WERI-Rb-1 (cell line): ENCODE data around the gene WDR6.

Experiments
- DNase-seq: peaks from one replicate; pipeline ENCODE4 v3.0.0-alpha.2; 2020
- H3K27ac ChIP-seq: fragments of 250-450 bp; sonication (Bioruptor Pico); 2 replicates; pipeline ENCODE4 v1.5.1; 2020; ENCODE audit warnings: mild to moderate bottlenecking, moderate library complexity
- H3K27me3 ChIP-seq: fragments of 250-450 bp; sonication (Bioruptor Pico); 2 replicates; pipeline ENCODE4 v1.5.1; 2021; ENCODE audit warnings: mild to moderate bottlenecking, low read depth, moderate library complexity; ENCODE audit not compliant: insufficient read depth, severe bottlenecking
- H3K36me3 ChIP-seq: fragments of 250-450 bp; sonication (Bioruptor Pico); 2 replicates; pipeline ENCODE4 v1.5.1; 2020; ENCODE audit warnings: mild to moderate bottlenecking, moderate library complexity
- H3K4me3 ChIP-seq: 2 replicates; pipeline ENCODE4 v1.5.1; 2011; ENCODE audit warnings: low read depth, mild to moderate bottlenecking, control low read depth, low read length
- H3K9me3 ChIP-seq: fragments of 250-450 bp; sonication (Bioruptor Pico); 2 replicates; pipeline ENCODE4 v1.5.1; 2021; ENCODE audit warnings: mild to moderate bottlenecking, moderate library complexity; ENCODE audit not compliant: severe bottlenecking
- CTCF ChIP-seq: IDR thresholded peaks from 2 replicates; pipeline ENCODE4 v1.5.1; 2011; ENCODE audit warnings: low read depth, mild to moderate bottlenecking, control low read depth, inconsistent platforms, low read length

WDR6 gene

GRCh38 chr3:49007068-49007770 is at the start of gene WDR6:
Gene WDR6, plus strand, starts transcription at chr3:49007391. Its CDS starts 41 bp downstream, at chr3:49007432.
- H3K9me3 ChIP-seq, result no peaks in the 10 kb centered on the region
- peaks cover 32% of the 10 kb centered on the region for H3K36me3 ChIP-seq

GRCh38 chr3:48960841-48961413 is 46.3 kb upstream of the WDR6 start:
- H3K27me3 ChIP-seq, result no peaks in the 10 kb centered on the region
- no peak for DNase-seq
- no peak overlapping the region for H3K4me3 ChIP-seq
- H3K27ac ChIP-seq, result no peak overlapping the region
- H3K36me3 ChIP-seq, result peaks cover 49% of the 10 kb centered on the region
- no peaks in the 10 kb centered on the region for H3K9me3 ChIP-seq
- no peak for TF ChIP-seq CTCF

More at GRCh38 chr3:49007068-49007770, at the start of gene WDR6:
- peak; percentile 98 for DNase-seq
- H3K4me3 ChIP-seq, result peak within 1 kb of the TSS; percentile 74
- H3K27ac ChIP-seq, result peak within 1 kb of the TSS; percentile 97
- no peaks in the 10 kb centered on the region for H3K27me3 ChIP-seq
- peak; percentile 51 for TF ChIP-seq CTCF

GRCh38 chr3:48962340-48962739 is 44.9 kb upstream of the WDR6 start:
- TF ChIP-seq CTCF, result no peak
- no peak for DNase-seq
- Histone ChIP-seq H3K27me3 (no peaks in the 10 kb centered on the region), H3K36me3 (peaks cover 59% of the 10 kb centered on the region), H3K4me3 (no peak overlapping the region), H3K9me3 (no peaks in the 10 kb centered on the region), H3K27ac (no peak overlapping the region)

DNA sequence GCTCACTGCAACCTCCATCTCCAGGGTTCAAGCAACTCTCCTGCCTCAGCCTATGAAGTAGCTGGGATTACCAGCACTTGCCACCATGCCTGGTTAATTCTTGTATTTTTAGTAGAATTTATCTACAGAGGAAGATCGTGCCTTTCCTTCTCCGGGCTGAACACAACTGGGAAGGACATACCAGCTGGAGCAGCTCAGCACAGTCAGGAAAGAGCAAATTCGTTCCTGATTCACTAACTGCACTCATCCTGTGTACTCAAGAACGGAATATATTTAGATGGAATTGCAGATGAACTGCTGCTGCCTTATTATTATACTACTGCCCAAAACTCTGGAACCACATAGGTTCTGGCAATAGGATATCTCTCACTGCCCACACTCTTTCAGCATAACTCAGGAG is 44.3 kb upstream of the WDR6 start:
- no peaks in the 10 kb centered on the region for H3K27me3 ChIP-seq
- no peak for TF ChIP-seq CTCF
- H3K27ac ChIP-seq, result no peak overlapping the region
- peaks cover 56% of the 10 kb centered on the region for H3K36me3 ChIP-seq
- DNase-seq, result no peak
- no peak overlapping the region for H3K4me3 ChIP-seq
- H3K9me3 ChIP-seq, result no peaks in the 10 kb centered on the region

DNA sequence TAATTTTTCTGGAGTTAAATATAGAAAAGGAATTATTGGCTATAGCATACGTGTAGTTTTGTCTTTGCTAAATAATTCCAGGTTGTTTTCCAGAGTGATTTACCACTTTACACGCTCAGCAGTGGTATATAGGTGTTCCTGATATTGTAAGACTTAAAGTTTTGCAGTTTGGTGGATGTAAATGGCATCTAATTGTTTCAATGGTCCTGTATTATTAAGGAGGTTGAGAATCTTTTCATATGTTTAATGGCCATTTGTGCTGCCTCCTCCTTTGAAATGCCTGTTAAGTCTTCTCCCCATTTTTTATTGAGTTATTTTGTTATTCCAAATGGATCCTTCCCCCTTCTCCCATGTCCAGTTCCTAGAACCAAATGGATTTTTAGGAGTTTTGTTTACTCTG is 43.6 kb upstream of the WDR6 start:
- Histone ChIP-seq H3K9me3 (no peaks in the 10 kb centered on the region), H3K27me3 (no peaks in the 10 kb centered on the region), H3K27ac (no peak overlapping the region), H3K36me3 (peaks cover 54% of the 10 kb centered on the region), H3K4me3 (no peak overlapping the region)
- DNase-seq, result no peak
- no peak for TF ChIP-seq CTCF
